GM10266 (cell line): ENCODE data around the gene FCN1.

ENCODE experiments used
- DNase-seq: peaks from one replicate; pipeline ENCODE4 v3.0.0; 2012; ENCODE audit errors: extremely low spot score
- CTCF ChIP-seq: IDR thresholded peaks from 2 replicates; pipeline ENCODE4 v1.5.1; 2012; ENCODE audit warnings: mild to moderate bottlenecking, low read depth; ENCODE audit not compliant: control insufficient read depth, insufficient read depth; ENCODE audit errors: missing control alignments

FCN1 gene

GRCh38 chr9:134899168-134899567 lies 18.5 kb downstream of the FCN1 start:
- no peak for TF ChIP-seq CTCF

GRCh38 chr9:134898319-134898718 lies 19.4 kb downstream of the FCN1 start:
- no peak for DNase-seq
- TF ChIP-seq CTCF, result no peak

More at GRCh38 chr9:134899168-134899567, 18.5 kb downstream of the FCN1 start:
- DNase-seq, result no peak

- no peak for DNase-seq
- TF ChIP-seq CTCF, result no peak
These were observed 20.0 kb downstream of the FCN1 start for GRCh38 chr9:134897584-134898170.

GRCh38 chr9:134896834-134897583 lies 20.7 kb downstream of the FCN1 start:
- no peak for DNase-seq

GRCh38 chr9:134895908-134896833 lies 21.5 kb downstream of the FCN1 start:
- no peak for TF ChIP-seq CTCF
- no peak for DNase-seq

More at GRCh38 chr9:134896834-134897583, 20.7 kb downstream of the FCN1 start:
- no peak for TF ChIP-seq CTCF

GRCh38 chr9:134895567-134895907 lies 22.2 kb downstream of the FCN1 start:
- no peak for TF ChIP-seq CTCF
- DNase-seq, result no peak
